Measurements from ENCODE around the gene PXN. TPM values are rescaled to one million over a fixed set of nuclear protein-coding genes. Genes with fewer than 3 reads are reported as not detected.

The PXN gene
- total RNA-seq, 4 donors from 2014 or later, result 54.1 to 93.1 (median 65.0) TPM

DNA sequence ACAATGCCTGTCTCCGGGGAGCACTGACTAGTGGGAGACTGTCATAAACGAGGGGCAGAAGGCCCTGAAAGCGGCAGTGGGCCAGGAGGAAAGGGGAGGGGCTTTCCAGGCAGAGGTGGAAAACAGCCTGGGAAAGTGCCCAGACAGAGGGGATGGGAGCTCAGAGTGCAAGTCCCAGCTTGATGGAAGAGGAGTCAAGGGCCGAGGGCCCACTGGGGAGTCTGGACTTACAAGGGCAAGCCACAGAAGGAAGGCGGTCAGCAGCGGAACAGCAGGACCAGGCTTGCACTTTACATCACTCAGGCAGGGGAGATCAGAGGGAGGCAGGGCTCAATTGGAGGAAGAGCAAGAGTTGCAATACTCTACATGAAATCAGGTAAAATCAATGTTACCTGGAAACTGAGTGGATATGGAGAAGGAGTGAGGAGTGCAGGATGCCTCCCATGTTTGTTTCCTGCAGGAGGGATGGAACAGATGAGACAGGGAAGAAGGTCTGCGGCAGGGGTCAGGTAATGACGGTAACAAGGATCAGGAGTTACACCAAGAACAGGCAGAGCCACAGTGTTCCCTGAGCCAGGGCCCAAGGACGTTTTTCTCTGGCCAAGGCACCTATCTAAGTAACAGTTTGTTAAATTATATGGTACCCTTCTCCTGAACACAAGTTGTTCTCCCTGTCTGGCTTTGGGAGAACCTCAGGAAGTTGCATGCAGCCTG lies 23.8 kb downstream of the PXN start:
- TF ChIP-seq CTCF (IDR thresholded peaks at IDR 0.05; ENCODE audit: low read depth), result no peak

DNA sequence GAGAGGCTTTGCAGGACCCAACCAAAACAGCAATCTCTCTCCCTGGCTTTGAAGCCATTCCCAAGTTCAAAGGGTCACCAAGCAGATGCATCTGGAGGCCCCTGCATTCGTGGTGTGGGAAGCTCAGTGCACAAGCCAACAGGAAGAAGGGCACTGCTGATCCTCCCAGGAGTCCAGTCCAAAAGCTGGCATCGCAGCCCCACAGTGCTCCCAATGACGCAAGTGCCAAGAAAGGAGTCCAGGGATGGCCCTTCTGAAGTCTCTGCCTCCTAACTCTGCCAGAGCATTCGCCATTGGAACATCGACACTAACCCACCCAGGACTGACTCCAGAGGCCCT lies 25.1 kb downstream of the PXN start:
- TF ChIP-seq CTCF (IDR thresholded peaks at IDR 0.05; ENCODE audit: low read depth), result no peak

- TF ChIP-seq CTCF (IDR thresholded peaks at IDR 0.05; ENCODE audit: low read depth), result no peak
Observed at GRCh38 chr12:120239776-120240494, 25.6 kb downstream of the PXN start.

DNA sequence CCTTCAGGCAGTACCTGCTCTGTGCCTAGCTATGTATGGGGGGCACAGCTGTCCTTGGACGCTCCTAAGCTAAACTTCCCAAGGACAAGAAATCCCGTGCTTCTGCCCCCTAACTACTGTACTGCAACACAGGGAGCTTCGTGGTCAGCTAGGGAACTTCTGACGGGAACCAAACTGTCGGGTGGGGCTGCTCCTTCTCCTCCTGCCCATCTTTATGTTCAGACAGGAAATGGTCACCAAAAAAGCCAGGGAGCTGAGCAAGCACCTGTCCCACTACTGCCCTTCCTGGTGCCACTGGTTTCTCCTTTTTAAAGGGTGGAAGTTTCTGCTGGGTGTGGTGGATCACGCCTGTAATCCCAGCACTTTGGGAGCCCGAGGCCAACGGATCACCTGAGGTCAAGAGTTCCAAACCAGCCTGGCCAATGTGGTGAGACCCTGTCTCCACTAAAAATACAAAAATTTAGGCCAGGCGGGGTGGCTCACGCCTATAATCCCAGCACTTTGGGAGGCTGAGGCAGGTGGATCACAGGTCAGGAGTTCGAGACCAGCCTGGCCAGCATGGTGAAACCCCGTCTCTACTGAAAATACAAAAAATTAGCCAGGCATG lies 26.6 kb downstream of the PXN start:
- TF ChIP-seq CTCF (IDR thresholded peaks at IDR 0.05; ENCODE audit: low read depth), result no peak

DNA sequence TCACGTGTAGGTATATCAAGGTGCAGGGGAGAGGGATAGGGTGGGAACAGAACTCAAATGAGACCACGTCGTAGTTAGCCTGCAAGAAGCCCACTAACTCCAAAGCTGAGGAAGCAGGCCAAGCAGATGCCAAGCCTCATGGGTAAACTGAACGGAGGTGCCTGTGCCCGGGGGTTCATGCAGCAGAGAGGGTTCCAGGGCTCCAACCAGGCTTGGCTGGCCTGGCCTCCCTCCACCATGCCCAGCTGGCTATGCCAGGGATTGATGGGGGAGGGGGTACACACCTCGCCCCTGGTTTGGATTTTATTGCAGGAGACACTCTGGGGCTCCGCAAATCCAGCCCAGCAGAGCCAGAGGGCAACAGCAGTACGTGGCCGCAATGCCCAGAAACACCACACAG lies 27.3 kb downstream of the PXN start:
- no peak for TF ChIP-seq CTCF (IDR thresholded peaks at IDR 0.05; ENCODE audit: low read depth)

DNA sequence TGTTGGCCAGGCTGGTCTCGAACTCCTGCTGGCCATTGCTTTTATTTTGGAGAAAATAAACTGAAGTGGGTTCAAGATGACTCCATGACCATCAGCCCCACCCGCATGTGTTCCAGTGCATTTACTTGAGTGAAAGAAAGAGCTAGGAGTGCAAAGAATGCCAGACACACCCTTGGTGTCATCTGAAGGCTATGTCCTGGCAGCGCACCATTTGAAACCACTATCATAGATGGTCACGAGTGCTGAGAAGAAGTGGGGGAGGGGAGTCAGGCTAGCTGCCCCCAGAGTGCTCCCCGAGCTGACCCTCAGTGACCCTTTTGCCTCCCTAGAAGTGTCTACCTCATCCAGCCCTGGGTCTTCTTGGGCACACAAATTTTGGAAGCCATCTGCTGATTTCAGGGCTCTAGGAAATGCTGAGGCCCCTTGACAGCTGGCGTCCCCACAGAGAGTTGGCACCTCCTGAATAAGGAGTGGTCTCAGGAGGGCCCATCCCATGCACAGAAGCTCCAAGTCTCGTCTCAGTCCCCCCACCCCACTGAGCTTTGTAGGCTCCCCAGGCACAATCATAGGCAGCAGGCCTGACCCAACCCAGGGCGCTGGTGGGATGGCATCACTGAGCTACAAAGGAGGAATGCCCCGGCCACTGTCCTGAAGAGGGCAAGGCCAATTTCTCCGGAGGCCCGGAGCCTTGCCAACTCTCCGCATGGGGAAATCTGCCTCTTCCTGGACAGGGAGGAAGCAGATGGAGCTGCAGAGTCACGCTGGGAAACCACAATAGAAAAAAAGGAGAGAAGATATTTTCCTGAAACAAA lies 28.0 kb downstream of the PXN start:
- TF ChIP-seq CTCF (IDR thresholded peaks at IDR 0.05; ENCODE audit: low read depth), result no peak
